SJSA1 (cell line): ENCODE results near the gene TNNT1. TPM values are rescaled to one million over a fixed set of nuclear protein-coding genes. Genes with fewer than 3 reads are reported as not detected.

ENCODE experiments used
- DNase-seq, 2 experiments: peaks; one replicate each; pipeline ENCODE4 v3.0.0-alpha.2; 2015 to 2020; ENCODE audit warnings: low spot score in 2 of 2, low read depth in 1 of 2
- H3K27ac ChIP-seq: fragments of 250-450 bp; sonication (Bioruptor Pico); 2 replicates; pipeline ENCODE4 v1.5.1; 2020; ENCODE audit warnings: mild to moderate bottlenecking, moderate library complexity
- H3K27me3 ChIP-seq: fragments of 250-450 bp; sonication (Bioruptor Pico); replicated peaks from 2 replicates; pipeline ENCODE4 v1.5.1; 2020; ENCODE audit warnings: mild to moderate bottlenecking, moderate library complexity
- H3K36me3 ChIP-seq: fragments of 250-450 bp; sonication (Bioruptor Pico); 2 replicates; pipeline ENCODE4 v1.5.1; 2020; ENCODE audit warnings: mild to moderate bottlenecking
- H3K4me1 ChIP-seq: fragments of 250-450 bp; sonication (Bioruptor Pico); replicated peaks from 2 replicates; pipeline ENCODE4 v1.6.1; 2021; ENCODE audit warnings: mild to moderate bottlenecking
- H3K4me3 ChIP-seq: fragments of 250-450 bp; sonication (Bioruptor Pico); 2 replicates; pipeline ENCODE4 v1.5.1; 2020; ENCODE audit warnings: mild to moderate bottlenecking
- H3K9me3 ChIP-seq: fragments of 250-450 bp; sonication (Bioruptor Pico); replicated peaks from 2 replicates; pipeline ENCODE4 v1.5.1; 2020; ENCODE audit warnings: mild to moderate bottlenecking
- total RNA-seq: library from RNA; depleted of rRNA; stranded (reverse); fragments of >200 nt; shearing (Covaris generic); gene quantifications from 2 replicates; pipeline ENCODE4 v1.2.3, GENCODE V29; 2014; rRNA removed

The TNNT1 gene, protein sequence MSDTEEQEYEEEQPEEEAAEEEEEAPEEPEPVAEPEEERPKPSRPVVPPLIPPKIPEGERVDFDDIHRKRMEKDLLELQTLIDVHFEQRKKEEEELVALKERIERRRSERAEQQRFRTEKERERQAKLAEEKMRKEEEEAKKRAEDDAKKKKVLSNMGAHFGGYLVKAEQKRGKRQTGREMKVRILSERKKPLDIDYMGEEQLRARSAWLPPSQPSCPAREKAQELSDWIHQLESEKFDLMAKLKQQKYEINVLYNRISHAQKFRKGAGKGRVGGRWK
- total RNA-seq: 0.34 and 3.4 TPM in 2 replicates

DNA sequence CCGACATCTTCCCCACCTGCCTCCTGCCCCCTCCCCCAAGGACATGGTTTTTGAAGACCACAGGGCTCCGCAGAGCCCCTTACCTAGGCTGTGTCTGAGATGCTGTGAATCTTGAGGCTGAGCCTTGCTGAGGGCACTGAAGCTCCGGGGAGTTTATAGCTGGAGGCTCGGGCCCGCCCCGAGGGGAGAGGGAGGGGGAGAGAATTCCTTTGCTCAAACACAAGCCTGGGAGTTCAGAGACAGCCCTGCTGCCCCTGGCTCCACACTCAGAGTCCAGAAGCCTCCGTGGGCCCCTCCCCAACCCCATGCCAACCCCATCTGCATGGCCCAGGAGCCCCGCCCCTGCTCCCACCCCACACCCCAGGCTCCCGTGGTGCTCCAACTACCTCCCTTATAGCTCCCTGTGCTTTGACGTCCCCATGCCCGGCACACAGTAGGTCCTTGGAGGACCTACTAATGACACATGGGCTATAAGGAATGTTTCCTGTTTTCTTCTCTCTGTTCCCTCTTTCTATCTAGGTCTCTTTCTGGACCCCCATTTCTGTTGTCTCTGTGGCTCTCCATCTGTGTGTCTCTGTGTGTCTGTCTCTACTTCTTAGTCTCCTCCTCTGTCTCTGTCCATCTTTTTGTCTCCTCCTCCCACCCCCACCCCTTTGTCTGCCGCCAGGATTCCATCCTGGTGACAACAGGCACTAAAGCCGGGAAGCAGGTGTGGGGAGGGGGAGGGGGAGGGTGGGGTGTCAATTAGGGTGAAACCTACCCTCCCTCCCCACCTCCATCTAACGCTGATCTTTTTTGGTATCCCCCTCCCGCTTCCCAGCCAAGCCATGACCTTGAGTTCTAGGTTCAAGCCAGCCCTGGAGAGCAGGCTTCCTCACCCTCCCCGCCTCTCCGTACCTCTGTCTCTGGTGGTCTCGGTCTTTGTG, at the start of gene TNNT1:
TNNT1 (minus strand) TSS at position 129 of the 926 bp plus-strand sequence. CDS start 2,049 bp downstream, outside the sequence.
- H3K9me3 ChIP-seq: no peaks in the 10 kb centered on the region
- H3K4me3 ChIP-seq: no peak within 1 kb of the TSS
- no peak for DNase-seq
- no peaks in the 10 kb centered on the region for H3K36me3 ChIP-seq
- H3K4me1 ChIP-seq: no peaks in the 10 kb centered on the region
- no peak within 1 kb of the TSS for H3K27ac ChIP-seq
- H3K27me3 ChIP-seq: peaks cover 29% of the 10 kb centered on the region

DNA sequence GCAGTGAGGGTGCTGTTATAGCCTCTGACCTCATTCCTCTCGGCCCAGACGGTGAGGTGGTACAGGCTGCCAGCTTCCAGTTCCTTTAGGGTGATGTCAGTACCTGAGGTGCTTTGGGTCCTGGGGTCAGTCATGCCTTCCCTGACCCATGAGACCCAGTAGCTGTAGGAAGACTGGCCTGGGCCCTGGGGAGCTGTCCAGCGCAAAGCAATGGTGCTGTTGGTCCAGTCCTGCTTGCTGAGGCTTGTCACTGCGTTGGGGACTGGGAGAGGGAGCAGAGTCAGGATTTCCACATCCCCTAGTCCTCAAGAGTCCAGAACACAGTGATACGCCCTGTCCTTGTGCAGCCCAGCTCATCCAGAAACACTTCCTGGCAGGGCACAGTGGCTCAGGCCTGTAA, 49.6 kb upstream of the TNNT1 start:
- Histone ChIP-seq H3K4me3 (no peak overlapping the region), H3K9me3 (no peaks in the 10 kb centered on the region), H3K27ac (no peak overlapping the region), H3K36me3 (no peaks in the 10 kb centered on the region), H3K27me3 (no peaks in the 10 kb centered on the region), H3K4me1 (no peaks in the 10 kb centered on the region; the same call in 1 of the 2 replicates)
- no peak for DNase-seq

DNA sequence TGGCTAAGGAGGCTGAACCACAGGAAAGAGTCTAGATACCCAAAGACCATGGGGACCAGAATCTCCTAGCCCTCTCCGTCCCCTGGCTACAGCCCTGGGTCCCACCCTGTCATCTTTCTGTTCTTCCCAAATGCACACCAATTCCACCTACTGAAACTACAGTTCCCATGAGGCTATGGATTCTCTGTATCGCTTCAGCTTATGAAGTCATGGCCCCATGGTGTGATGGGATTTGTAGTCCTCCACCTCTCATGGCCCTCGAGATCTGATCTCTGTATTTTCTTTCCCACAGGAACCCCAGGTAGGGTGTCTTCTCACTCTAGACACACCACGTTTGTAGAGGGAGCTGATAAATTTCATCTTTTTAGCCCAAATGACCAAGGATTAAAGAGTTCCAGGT, 48.5 kb upstream of the TNNT1 start:
- no peak for DNase-seq
- Histone ChIP-seq H3K27me3 (no peaks in the 10 kb centered on the region), H3K27ac (no peak overlapping the region)

DNA sequence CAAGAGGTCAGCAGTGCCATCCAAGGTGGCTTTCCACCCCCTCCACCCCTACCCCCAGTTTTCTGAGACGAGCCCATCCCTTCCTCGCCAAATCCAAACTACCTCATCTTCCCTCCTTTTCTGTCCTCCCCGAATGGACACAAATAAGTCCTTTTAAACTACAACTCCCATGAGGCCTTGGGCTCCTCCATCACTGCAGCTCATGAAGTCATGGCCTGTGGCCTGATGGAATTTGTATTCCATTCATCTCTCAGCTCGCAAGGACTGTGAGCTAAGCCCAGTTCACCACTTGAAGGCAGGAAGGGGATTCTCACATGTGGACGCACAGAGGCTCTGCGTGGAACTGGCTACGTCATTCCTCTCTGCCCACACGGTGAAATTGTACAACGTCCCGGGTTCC, 47.8 kb upstream of the TNNT1 start:
- no peaks in the 10 kb centered on the region for H3K27me3 ChIP-seq
- no peak overlapping the region for H3K4me3 ChIP-seq
- H3K36me3 ChIP-seq: no peaks in the 10 kb centered on the region
- no peaks in the 10 kb centered on the region for H3K9me3 ChIP-seq
- no peak overlapping the region for H3K27ac ChIP-seq
- no peak for DNase-seq
- no peaks in the 10 kb centered on the region; the same call in 1 of the 2 replicates for H3K4me1 ChIP-seq

More for the DNA sequence above, 48.5 kb upstream of the TNNT1 start:
- H3K9me3 ChIP-seq: no peaks in the 10 kb centered on the region
- no peaks in the 10 kb centered on the region for H3K36me3 ChIP-seq
- H3K4me3 ChIP-seq: no peak overlapping the region
- no peaks in the 10 kb centered on the region; the same call in 1 of the 2 replicates for H3K4me1 ChIP-seq

DNA sequence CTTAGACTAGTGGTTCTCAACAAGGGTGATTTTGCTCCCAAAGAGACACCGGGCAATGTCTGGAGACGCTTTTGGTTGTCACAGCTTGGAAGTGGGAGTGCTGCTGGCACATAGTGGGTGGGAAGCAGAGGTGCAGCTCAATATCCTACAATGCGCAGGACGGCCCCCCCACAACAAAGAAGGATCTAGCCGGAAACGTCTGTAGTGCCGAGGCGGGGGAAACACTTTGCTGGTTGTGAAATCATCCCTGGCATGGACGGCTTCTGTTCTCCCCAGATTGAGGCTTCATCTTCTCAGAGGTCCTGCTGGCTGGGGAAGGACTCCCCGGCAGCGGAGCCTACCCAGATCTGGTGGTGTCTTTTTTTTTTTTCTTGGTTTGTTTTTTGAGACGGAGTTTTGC, 44.5 kb upstream of the TNNT1 start:
- DNase-seq: no peak
- H3K9me3 ChIP-seq: no peaks in the 10 kb centered on the region
- no peaks in the 10 kb centered on the region for H3K27me3 ChIP-seq
- H3K4me3 ChIP-seq: no peak overlapping the region
- H3K27ac ChIP-seq: no peak overlapping the region
- H3K36me3 ChIP-seq: no peaks in the 10 kb centered on the region
- peaks cover 10% of the 10 kb centered on the region for H3K4me1 ChIP-seq

DNA sequence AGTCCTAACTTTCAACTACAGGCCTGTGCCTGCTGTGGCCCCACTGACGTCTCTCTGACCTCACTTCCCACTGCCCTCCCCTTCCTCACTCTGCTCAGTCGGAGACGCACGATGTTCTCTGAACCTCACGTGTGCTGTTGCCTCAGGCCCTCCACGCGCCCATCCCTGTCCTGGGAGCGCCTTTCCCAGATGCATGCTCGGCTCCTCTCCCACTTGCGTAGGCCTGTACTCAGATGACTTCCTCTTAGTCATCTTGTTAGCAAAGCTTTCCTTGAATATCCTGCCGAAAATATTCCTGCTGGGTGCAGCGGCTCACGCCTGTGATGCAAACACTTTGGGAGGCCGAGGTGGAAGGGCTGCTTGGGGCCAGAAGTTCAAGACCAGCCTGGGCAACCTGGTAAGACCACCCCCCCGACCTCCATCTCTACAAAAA, 40.4 kb upstream of the TNNT1 start:
- no peaks in the 10 kb centered on the region for H3K36me3 ChIP-seq
- peak; percentile 49 to 74 for DNase-seq
- H3K4me3 ChIP-seq: no peak overlapping the region
- no peaks in the 10 kb centered on the region for H3K27me3 ChIP-seq
- H3K4me1 ChIP-seq: peaks cover 10% of the 10 kb centered on the region
- no peaks in the 10 kb centered on the region for H3K9me3 ChIP-seq
- H3K27ac ChIP-seq: 0 out of 2 replicates have a peak overlapping the region, but pooled peaks have one; percentile 9

DNA sequence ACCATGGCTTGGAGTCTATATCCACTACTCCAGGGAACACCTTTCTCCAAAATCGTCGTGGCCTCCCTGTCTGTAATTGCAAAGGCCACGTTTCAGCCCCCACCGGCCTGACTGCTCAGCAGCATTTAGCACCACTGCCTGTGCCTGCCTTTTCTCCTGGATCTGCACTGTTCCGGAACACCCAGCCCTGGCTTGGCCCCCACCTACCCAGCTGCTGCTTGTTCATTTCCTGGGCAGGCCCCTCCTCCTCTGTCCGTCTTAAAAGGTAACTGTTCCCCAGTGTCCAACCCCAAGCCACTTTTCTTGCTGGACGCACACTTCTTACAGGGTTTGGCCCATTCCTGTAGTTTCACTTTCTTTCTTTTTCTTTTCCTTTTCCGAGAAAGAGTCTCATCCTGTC, 39.6 kb upstream of the TNNT1 start:
- Histone ChIP-seq H3K9me3 (no peaks in the 10 kb centered on the region), H3K27me3 (peaks cover 4% of the 10 kb centered on the region; the same call in 1 of the 2 replicates), H3K27ac (no peak overlapping the region), H3K4me1 (peaks cover 10% of the 10 kb centered on the region), H3K36me3 (no peaks in the 10 kb centered on the region), H3K4me3 (no peak overlapping the region)
- no peak for DNase-seq

DNA sequence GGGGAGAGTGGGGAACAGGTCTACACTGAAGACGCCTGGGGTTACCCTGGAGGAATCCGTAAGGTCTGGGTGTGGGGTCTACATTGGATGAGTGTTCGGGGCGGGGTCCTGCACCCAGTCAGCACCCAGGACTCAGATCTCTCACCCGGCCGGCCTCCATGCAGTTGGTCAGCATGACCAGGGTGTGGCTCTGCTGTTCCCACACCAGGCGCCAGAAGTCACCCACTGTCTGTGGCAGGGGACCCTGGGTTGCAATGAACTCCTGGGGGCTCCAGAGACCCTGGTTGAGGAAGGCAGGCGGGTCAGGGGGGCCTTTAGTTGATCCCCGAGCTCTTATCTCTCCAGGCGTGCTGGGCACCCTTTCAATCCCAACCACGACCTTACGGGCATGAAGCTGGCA, 37.1 kb upstream of the TNNT1 start:
- Histone ChIP-seq H3K27ac (no peak overlapping the region), H3K4me1 (peaks cover 10% of the 10 kb centered on the region), H3K4me3 (no peak overlapping the region), H3K9me3 (no peaks in the 10 kb centered on the region), H3K27me3 (peaks cover 9% of the 10 kb centered on the region), H3K36me3 (no peaks in the 10 kb centered on the region)
- no peak for DNase-seq

DNA sequence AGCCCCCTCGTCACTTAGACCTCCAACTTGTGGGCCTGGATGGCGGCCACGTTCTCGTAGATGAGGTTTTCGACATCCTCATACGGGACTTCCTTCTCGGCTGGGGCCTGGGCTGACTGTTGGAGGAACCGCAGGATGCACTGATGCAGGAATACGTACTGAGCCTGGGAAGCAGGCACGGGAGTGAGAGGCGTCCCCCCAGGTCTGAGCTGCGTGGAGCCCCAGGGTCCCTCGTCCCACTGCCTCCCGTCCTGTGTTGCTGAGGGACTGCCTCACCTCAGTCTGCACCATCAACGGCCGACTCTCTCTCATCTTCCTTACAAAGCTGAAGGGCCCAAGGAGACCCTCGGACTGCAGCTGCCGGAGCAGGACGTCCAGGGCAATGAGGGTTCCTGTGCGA, 32.7 kb upstream of the TNNT1 start:
- no peak overlapping the region for H3K27ac ChIP-seq
- peaks cover 29% of the 10 kb centered on the region for H3K27me3 ChIP-seq
- no peak overlapping the region for H3K4me3 ChIP-seq
- H3K36me3 ChIP-seq: no peaks in the 10 kb centered on the region
- H3K4me1 ChIP-seq: peaks cover 14% of the 10 kb centered on the region
- peaks cover 2% of the 10 kb centered on the region; the same call in 1 of the 2 replicates for H3K9me3 ChIP-seq
- no peak for DNase-seq

DNA sequence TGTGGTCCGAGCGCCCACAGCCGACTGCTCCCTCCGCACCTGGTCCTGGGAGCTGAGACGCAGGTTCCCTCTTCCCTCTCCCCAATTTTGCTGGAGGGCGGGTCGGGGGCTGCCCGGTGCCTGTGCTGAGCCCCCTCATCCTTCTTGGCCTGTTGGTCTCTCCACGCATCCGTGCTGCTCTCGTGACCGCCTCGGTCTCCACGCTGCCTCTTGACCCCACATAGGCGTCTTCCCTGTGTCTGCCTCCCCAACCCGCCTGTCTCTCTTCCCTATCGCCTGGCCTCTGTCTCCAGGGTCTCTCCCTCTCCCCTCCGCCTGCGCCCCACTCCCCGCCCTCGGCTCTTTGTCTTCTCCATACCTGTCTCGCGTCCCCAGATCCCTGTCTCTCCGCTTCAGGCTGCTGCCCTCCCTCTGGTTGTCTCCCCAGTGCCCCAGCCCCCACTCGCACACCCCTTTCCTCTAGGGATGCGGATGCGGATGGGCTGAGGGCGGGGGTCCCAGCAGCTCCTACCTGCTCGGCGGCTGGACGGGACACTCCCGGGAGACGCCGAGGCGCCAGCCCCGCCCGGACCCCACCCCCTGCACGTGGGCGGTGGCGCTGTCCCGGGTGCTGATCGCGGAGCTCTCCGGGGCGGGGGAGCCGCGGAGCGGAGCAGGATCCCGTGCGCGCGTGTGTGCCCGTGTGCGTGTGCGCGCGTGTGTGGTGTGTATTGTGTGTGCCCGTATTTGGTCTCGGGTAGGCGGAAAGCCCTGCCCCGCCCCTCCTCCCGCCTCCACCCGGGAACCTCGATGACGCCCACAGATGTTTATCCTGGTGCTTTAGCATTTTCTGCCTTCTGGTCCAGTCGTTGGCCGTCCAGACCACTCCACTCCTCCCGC, 30.8 kb upstream of the TNNT1 start, which contains the start of gene SYT5:
SYT5 (minus strand) TSS at position 684 of the 879 bp plus-strand sequence. CDS start 1,248 bp downstream, outside the sequence.
- peaks cover 14% of the 10 kb centered on the region for H3K4me1 ChIP-seq
- H3K4me3 ChIP-seq: no peak within 1 kb of the TSS
- DNase-seq: no peak
- no peak within 1 kb of the TSS for H3K27ac ChIP-seq
- H3K36me3 ChIP-seq: no peaks in the 10 kb centered on the region
- peaks cover 2% of the 10 kb centered on the region; the same call in 1 of the 2 replicates for H3K9me3 ChIP-seq
- H3K27me3 ChIP-seq: peaks cover 29% of the 10 kb centered on the region

DNA sequence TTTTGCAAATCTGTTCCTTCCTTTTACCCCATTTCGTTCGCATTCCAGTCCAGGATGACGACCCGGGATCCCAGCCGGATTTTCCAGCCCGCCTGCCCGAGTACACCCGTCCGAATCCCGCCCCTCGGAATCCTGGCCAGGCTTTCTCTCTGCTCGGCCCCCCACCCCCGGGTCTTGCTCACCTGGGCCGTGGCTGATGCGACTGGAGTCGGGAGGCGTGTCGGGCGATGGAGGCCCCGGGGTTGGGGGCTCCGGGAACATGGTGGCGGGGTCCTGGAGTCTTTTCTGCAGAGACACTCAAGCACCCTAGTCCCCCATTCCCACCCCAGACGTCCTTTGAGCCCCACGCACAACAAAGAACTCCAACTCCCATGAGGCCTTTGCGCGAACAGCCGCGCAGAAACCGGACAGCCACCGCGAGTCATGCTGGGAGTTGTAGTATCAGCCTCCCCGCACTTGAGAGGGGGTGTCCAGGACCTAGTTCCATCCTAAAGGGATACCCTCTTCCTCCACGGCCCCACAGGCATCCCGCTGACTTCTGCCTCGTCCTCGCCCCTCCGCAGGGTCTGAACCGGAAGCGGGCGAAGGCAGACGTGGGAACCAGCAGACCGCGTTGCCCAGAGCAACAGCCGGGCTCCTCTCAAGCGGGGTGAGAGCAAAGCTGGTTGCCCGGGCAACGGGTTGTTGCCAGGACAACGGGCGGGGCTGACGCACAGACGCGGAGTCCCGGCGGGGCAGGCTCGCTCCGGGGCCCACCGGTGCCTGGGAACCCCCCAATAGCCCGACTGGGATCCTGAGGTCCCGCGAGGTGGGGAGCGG, 30.0 kb upstream of the TNNT1 start:
- H3K27ac ChIP-seq: no peak overlapping the region
- H3K36me3 ChIP-seq: no peaks in the 10 kb centered on the region
- H3K4me3 ChIP-seq: no peak overlapping the region
- H3K4me1 ChIP-seq: peaks cover 14% of the 10 kb centered on the region
- peaks cover 2% of the 10 kb centered on the region; the same call in 1 of the 2 replicates for H3K9me3 ChIP-seq
- peak; percentile 71 to 84 for DNase-seq
- peaks cover 29% of the 10 kb centered on the region for H3K27me3 ChIP-seq

DNA sequence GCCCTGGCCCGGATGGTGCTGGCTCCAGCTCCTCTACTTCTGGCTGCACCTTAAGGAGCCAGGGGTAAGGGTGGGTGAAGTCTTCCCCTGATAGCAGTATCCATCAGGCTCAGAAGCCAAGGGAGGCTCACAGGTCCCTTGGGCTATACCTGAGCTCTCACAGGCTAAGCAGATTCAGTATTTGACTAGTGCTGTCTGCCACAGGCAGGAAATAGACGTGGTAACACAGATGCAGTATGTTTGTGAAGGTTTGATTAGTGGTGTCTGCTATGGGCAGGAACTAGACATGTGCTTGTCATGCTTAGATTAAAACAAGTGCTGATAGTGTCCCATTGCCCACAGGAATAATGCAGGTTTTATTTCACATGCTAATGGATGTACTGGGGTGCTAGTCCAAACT, 27.1 kb upstream of the TNNT1 start:
- Histone ChIP-seq H3K27ac (no peak overlapping the region), H3K4me3 (no peak overlapping the region), H3K36me3 (no peaks in the 10 kb centered on the region), H3K4me1 (peaks cover 29% of the 10 kb centered on the region), H3K27me3 (peaks cover 31% of the 10 kb centered on the region), H3K9me3 (peaks cover 2% of the 10 kb centered on the region; the same call in 1 of the 2 replicates)
- DNase-seq: no peak
